ENCODE results near the gene PODXL2. TPM values are rescaled to one million over a fixed set of nuclear protein-coding genes. Genes with fewer than 3 reads are reported as not detected.
A peak's percentile ranks its signal among the peaks of the same experiment; 100 is the strongest.

PODXL2 gene
- total RNA-seq, 2 donors from 2014 or later = 12.1 to 19.0 TPM

DNA sequence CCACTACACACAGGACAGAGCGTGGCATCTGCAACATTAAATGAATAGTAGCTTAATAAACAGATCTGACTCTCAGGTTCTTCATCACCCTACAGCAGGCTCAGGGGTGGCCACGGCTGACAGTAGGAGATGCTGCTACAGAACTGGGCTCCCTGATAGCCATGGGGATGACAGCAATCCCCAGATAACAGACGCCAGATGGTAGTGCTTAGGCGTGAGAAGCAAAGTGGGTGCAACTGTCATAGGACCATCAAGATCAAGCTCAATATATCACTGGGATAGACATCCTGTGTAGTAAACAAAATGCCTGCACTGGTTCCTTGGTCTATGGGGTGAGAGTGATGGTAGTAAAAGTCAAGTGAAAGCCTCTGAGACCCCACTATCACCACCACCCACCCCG lies 35.8 kb upstream of the PODXL2 start:
- Histone ChIP-seq H3K4me3 (no peak overlapping the region), H3K36me3 (no peaks in the 10 kb centered on the region), H3K9me3 (no peaks in the 10 kb centered on the region), H3K27ac (no peak overlapping the region), H3K4me1 (peaks cover 7% of the 10 kb centered on the region), H3K27me3 (no peaks in the 10 kb centered on the region), H3K9ac (ENCODE audit: low read depth in 2 of 2, low read length in 2 of 2) (no peak overlapping the region)
- DNase-seq = no peak
- intact Hi-C loops (cut with DNase I) = no loop called here
- TF ChIP-seq, protein P1, sequence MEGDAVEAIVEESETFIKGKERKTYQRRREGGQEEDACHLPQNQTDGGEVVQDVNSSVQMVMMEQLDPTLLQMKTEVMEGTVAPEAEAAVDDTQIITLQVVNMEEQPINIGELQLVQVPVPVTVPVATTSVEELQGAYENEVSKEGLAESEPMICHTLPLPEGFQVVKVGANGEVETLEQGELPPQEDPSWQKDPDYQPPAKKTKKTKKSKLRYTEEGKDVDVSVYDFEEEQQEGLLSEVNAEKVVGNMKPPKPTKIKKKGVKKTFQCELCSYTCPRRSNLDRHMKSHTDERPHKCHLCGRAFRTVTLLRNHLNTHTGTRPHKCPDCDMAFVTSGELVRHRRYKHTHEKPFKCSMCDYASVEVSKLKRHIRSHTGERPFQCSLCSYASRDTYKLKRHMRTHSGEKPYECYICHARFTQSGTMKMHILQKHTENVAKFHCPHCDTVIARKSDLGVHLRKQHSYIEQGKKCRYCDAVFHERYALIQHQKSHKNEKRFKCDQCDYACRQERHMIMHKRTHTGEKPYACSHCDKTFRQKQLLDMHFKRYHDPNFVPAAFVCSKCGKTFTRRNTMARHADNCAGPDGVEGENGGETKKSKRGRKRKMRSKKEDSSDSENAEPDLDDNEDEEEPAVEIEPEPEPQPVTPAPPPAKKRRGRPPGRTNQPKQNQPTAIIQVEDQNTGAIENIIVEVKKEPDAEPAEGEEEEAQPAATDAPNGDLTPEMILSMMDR (IDR thresholded peaks at IDR 0.05) = no peak

DNA sequence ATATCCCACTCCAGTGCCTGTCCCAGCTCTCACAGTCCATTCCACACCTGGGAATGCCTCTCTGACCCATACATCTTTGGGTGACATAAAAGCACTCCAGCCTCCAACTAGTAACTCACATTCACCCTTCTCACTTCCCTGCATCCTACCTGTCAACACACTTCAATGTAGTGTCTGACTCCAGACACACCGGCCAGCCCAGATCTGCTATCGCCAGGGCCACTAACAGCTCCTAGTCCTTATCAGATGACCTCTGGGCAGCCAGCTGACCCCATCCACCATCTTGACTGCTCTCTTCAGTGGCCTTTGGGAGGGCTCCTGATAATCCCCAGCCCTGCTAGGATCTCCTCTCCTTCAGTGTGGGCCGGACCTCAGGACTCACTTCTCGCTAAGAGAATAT lies 33.7 kb upstream of the PODXL2 start:
- peaks cover 10% of the 10 kb centered on the region for H3K4me1 ChIP-seq
- H3K27ac ChIP-seq = no peak overlapping the region
- intact Hi-C loops (cut with DNase I) = no loop called here
- no peaks in the 10 kb centered on the region for H3K36me3 ChIP-seq
- no peak overlapping the region for H3K9ac ChIP-seq (ENCODE audit: low read depth in 2 of 2, low read length in 2 of 2)
- no peaks in the 10 kb centered on the region for H3K27me3 ChIP-seq
- TF ChIP-seq, protein P1 (IDR thresholded peaks at IDR 0.05) = no peak
- H3K4me3 ChIP-seq = no peak overlapping the region
- H3K9me3 ChIP-seq = no peaks in the 10 kb centered on the region
- no peak for DNase-seq

DNA sequence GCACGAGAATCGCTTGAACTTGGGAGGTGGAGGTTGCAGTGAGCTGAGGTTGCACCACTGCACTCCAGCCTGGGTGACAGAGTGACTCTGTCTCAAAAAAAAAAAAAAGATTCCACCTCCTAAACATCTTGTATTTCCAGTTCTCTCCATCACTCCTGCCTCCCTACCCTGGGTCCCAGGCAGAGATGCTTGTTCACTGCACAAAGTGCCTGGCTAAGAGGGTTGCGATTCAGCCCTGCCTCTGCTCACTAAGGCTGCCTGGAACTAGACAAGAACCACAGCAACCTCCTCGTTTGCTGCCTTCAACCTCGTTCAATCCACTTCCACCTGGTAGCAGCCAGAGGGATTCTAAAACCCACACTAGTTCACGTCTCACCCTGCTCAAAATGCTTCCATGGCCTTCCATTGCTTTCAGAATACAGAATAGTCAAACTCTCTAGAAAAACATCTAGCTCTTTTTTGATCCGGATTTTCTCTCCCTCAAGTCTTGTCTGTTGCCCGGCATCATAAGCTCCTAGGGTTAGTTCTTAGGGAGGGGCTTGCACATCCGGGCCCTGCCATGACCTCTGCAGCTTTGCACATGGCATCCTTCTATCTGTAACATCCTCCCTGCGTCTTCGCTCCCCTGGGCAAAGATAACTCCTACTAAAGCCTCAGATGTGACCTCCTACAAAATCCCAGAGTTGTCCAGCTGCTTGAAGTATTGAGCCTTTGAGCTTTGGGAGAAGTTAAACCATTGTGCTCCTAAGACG lies 31.8 kb upstream of the PODXL2 start:
- intact Hi-C loops (cut with DNase I) = no loop called here
- Histone ChIP-seq H3K27ac (no peak overlapping the region), H3K4me3 (peak overlapping the region; percentile 46)

DNA sequence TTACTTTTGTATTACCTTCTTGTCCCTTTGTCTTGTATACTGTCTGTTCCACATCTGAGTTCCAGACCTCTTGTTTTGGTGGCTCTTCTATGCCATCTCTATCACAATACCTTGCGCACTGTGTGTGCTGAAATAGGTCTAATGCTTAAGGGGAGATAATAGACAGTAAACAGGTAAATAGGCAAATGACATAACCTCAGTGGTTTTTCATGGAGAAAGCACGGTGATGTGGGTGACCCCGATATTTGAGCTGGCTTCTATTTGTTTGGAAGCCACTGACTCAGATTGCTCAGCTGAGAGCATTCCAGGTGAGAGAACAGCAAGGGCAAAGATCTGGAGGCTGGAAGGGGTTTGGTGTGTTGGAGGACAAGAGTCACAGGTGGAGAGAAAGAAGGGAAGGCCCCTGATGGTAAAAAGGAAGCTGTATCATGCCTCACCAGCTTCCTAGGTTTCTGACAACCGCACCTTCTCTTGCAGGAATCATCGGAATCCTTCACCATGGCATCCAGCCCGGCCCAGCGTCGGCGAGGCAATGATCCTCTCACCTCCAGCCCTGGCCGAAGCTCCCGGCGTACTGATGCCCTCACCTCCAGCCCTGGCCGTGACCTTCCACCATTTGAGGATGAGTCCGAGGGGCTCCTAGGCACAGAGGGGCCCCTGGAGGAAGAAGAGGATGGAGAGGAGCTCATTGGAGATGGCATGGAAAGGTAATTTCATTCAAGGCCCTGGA lies 30.0 kb upstream of the PODXL2 start:
- peak overlapping the region; percentile 1 for H3K27ac ChIP-seq

More for the DNA sequence above, 31.8 kb upstream of the PODXL2 start:
- Histone ChIP-seq H3K27me3 (no peaks in the 10 kb centered on the region), H3K9me3 (no peaks in the 10 kb centered on the region), H3K9ac (ENCODE audit: low read depth in 2 of 2, low read length in 2 of 2) (no peak overlapping the region), H3K36me3 (no peaks in the 10 kb centered on the region), H3K4me1 (peaks cover 3% of the 10 kb centered on the region)
- no peak for DNase-seq
- TF ChIP-seq, protein P1 (IDR thresholded peaks at IDR 0.05) = no peak

DNA sequence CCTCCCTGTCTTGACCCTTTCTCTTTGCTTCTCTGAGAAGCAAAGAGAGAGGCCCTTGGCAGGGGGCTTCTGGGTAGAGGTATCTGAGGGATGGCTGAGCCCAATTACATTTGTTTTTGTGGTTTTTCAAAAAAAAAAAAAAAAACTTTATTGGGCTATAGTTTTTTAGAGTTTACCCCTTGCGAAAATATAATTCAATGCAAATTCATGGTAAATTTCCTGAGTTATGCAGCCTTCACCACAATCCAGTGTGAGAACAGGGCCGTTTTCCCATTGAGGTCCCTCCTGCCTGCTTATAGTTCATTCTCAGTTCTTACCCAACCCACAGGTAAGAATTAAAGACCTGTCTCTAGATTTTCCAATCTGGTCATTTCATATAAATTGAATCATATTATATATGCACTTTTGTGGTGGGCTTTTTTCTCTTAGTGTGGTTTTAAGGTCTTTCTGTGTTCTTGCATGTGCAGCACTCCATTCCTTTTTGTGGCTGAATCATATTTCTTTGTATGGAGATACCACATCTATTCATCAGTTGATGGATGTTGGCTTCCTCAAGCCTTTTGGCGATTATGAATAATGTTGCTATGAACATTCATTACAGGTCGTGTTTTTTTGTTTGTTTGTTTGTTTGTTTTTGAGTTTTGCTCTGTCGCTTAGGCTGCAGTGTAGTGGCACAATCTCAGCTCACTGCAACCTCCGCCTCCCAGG lies 28.1 kb upstream of the PODXL2 start:
- Histone ChIP-seq H3K9me3 (no peaks in the 10 kb centered on the region), H3K9ac (ENCODE audit: low read depth in 2 of 2, low read length in 2 of 2) (no peak overlapping the region), H3K27ac (no peak overlapping the region), H3K4me3 (no peak overlapping the region), H3K36me3 (no peaks in the 10 kb centered on the region), H3K27me3 (no peaks in the 10 kb centered on the region), H3K4me1 (peaks cover 3% of the 10 kb centered on the region)
- intact Hi-C loops (cut with DNase I) = no loop called here
- TF ChIP-seq, protein P1 (IDR thresholded peaks at IDR 0.05) = no peak
- DNase-seq = no peak

More for the DNA sequence above, 30.0 kb upstream of the PODXL2 start:
- Histone ChIP-seq H3K9ac (ENCODE audit: low read depth in 2 of 2, low read length in 2 of 2) (peak overlapping the region; percentile 39 to 58), H3K9me3 (no peaks in the 10 kb centered on the region), H3K4me3 (peak overlapping the region; percentile 46), H3K4me1 (peaks cover 3% of the 10 kb centered on the region), H3K36me3 (no peaks in the 10 kb centered on the region), H3K27me3 (no peaks in the 10 kb centered on the region)
- no peak for DNase-seq
- TF ChIP-seq, protein P1 (IDR thresholded peaks at IDR 0.05) = no peak
- intact Hi-C loops (cut with DNase I) = no loop called here
